ENCODE measurements around the gene CIDEA.

DNA sequence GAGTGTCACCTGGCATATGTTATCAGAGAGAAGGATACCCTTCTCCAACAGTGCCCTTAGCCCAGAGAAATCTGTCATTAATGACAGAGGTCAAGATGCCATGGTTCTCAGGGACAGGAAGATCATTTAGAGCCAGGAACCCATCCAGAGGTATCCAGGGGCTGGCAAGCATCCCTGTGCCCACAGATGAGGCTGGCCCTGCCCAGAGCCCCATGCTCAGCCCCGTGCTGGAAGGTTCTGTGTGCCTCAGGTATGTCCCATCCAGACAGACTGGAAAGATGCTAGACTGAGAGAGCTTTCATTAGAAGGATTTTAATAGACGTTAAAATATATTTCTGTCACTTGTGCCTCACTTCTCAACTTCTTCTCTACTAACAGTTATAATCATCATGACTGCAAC lies 45.7 kb downstream of the CIDEA start:
- TF ChIP-seq, protein P1, sequence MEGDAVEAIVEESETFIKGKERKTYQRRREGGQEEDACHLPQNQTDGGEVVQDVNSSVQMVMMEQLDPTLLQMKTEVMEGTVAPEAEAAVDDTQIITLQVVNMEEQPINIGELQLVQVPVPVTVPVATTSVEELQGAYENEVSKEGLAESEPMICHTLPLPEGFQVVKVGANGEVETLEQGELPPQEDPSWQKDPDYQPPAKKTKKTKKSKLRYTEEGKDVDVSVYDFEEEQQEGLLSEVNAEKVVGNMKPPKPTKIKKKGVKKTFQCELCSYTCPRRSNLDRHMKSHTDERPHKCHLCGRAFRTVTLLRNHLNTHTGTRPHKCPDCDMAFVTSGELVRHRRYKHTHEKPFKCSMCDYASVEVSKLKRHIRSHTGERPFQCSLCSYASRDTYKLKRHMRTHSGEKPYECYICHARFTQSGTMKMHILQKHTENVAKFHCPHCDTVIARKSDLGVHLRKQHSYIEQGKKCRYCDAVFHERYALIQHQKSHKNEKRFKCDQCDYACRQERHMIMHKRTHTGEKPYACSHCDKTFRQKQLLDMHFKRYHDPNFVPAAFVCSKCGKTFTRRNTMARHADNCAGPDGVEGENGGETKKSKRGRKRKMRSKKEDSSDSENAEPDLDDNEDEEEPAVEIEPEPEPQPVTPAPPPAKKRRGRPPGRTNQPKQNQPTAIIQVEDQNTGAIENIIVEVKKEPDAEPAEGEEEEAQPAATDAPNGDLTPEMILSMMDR (IDR thresholded peaks at IDR 0.05), result no peak
- no peak for TF ChIP-seq ZFX (IDR thresholded peaks at IDR 0.05; ENCODE audit: borderline replicate concordance)
